HG03565 (cell line): ENCODE results near the gene DVL3.

ENCODE experiments used
- ATAC-seq: cut with Tn5 transposase; IDR thresholded peaks from one replicate; pipeline ENCODE4 v1.9.1; 2021; ENCODE audit warnings: mild to moderate bottlenecking, moderate library complexity; ENCODE audit not compliant: unreplicated experiment

Gene DVL3

DNA sequence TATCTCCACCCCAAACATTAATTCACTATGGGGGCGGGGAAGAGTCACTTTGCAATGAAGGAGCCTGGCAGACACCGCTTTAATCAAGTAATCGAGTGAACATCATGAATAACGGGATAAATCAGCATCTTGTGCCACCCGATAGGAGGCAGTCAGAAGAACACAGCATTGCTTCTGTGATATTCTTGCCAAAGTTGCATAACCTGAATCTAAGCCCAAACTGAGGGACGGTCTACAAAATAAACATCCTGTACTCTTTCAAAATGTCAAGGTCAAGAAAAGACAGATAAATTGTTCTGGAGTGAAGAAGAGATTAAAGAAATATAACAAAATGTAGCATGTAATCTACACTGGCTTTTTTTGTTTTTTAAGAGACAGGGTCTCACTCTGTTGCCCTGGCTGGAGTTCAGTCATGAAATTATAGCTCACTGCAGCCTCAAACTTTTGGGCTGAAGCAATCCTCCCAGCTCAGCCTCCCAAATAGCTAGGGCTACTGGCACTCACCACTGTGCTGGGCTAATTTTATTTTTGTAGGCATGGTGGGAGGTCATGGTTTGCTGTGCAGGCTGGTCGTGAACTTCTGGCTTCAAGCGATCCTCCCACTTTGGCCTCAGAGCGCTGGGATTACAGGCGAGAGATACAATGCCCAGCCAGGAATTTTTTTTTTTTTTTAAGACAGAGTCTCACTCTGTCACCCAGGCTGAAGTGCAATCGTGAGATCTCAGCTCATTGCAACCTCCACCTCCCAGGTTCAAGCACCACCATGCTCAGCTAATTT lies 54.2 kb downstream of the DVL3 start:
- no peak for ATAC-seq

DNA sequence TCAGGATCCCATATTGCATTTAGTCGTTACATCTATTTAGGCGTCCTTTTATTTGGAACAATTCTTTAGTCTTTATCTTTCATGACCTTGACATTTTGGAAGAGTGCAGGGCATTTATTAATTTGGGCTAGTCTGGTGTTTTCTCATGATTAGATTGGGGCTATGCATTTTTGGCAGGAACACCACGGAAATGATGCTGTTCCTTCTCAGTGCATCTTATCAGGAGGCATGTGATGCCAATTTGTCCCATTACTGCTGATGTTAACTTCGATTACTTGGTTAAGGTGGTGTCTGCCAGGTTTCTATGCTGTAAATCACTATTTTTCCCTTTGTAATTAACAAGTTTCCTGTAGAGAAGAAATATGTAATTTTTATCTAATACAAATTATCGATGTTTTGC lies 56.1 kb downstream of the DVL3 start:
- ATAC-seq: no peak

- no peak for ATAC-seq
Measured at GRCh38 chr3:184211718-184212117, 56.5 kb downstream of the DVL3 start.

- no peak for ATAC-seq
Measured at GRCh38 chr3:184218814-184219213, 63.6 kb downstream of the DVL3 start.

DNA sequence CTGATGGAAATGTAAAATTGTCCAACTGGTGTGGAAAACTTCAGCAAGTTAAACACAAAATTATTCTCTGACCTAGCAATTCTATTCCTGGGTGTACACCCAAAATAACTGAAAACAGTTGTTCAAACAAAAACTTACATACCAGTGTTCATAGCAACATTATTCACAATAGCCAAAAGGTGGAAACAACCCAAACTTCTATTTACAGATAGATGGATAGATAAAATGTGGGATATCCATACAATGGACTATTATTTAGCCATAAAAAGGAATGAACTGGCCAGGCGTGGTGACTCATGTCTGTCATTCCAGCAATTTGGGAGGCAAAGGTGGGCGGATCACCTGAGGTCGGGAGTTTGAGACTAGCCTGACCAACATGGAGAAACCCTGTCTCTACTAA lies 67.3 kb downstream of the DVL3 start:
- ATAC-seq: no peak
